HG03175 (cell line): ENCODE data around the gene SPOCK2.
"Not testable (repeated sequence)": the region's sequence is repeated elsewhere in the genome, so short reads cannot be mapped to it uniquely, and the experiment has no call there.

ENCODE experiments used
- ATAC-seq: cut with Tn5 transposase; IDR thresholded peaks from one replicate; pipeline ENCODE4 v1.9.1; 2021; ENCODE audit warnings: mild to moderate bottlenecking, moderate library complexity; ENCODE audit not compliant: unreplicated experiment

SPOCK2 gene

GRCh38 chr10:72108830-72109635 is 20.7 kb upstream of the SPOCK2 start:
- no peak for ATAC-seq

- not testable (repeated sequence) for ATAC-seq
Observed at GRCh38 chr10:72108004-72108370, 19.6 kb upstream of the SPOCK2 start.

DNA sequence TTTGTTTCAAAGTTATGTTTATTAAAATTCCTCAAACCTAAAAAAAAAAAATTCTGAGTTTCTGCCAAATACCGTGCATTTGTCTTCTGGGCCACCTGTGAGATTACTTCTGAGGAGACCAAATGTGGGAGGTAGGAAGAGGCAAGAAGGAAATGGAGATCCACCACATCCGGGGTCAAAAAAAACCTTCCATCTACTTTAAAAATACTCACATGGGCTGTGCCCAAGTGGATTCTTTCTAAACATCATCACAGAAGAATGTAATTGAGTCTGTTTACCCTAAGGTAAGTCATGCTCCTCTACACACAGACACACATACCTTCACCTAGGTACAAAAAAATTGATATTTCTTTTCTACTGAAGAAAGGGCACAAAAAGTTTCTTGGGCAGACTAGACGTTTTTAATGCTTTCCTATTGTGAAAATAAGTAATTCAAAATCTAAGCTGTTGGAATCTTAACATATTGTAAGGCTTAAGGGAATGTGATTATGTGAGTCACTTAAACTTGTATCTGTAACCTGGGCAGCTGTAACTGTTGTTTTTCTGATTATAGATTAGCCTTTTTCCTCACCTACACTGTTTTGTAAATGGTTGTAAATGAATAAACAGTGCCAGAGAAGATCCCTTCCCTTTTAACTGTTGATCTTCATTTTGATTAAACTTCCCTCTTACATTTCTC is 19.1 kb upstream of the SPOCK2 start:
- no peak for ATAC-seq

DNA sequence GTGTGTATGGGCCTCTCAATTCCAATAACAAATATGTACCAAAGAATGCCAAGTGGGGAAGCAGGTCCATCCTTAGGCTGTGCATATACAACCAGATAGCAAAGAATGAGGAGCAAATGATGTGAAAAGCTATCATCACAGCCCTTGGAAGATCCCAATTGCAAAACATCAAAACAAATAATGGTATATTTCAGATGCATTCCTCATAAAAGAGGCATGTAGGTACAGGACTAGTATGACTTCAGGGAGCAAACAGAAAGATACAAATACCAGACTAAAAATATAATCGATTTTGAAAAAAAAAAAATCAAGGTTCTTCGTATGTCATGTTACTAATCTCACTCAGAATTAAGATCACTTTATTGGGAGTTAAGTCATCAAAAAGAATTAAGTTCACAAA is 18.5 kb upstream of the SPOCK2 start:
- no peak for ATAC-seq

GRCh38 chr10:72106154-72106849 is 18.0 kb upstream of the SPOCK2 start:
- ATAC-seq: no peak

DNA sequence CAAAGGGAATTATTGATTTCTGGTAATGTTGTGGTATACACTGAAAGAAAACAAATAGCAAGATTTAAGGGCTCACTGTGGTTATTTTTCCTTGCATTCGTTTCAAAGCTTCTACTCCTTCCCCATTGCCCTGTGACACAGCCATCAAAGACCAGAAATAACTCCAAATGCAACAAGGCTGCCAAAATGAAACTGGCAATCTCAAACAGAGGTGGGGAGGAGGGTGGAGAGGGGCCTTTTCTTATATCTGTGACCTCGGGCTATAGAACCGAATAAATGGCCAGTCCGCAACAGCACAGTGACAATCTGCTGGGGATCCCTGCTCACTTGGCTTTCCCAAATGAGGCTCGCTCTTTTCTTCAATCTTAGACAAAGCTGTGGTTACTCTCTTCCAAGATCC is 17.4 kb upstream of the SPOCK2 start:
- no peak for ATAC-seq

DNA sequence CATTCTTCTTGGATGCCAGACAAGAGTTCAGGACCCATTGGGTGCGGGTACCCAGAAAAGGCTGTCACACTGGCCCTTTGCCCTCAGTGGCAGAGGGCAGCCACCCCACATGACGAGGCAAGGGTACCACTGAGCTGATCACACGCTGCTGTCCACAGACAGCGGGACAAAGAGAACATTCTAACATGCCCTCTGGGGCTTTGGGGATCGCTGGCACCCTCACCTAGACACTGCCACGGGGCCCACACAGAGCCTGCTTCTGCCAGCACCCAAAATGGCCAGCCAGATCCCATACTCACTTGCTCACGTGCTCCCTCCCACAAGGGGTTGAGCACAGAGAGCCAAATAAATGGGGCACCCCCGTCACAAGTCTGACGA is 16.7 kb upstream of the SPOCK2 start:
- ATAC-seq: no peak

DNA sequence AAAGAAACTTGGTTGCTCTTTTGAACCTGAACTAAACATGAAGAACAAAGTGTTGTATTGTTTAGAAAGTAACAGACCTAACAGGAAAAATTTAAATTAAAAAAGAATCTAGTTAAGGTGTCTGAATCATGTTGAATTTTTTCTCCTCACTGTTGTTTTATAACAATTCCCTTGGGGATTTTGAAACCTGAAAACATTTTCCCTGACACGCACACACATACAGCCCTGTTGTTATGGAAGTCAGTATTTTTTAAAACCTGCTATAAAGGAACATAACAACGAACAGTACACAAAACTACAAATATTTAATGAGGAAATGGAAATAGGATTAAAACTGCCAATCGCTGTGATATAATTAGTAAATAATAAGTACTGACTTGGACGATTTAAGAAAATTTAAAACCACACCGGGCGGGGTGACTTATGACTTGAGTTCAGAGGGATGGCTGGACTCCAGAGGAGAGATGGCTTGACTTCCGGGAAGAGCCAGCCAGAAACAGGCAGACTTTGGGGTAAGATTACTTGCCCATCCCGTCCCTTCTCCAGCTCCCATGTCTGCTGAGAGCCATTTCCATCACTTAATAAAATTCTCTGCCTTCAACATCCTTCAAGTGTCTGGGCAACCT is 16.2 kb upstream of the SPOCK2 start:
- ATAC-seq: no peak

GRCh38 chr10:72099600-72099921 is 11.2 kb upstream of the SPOCK2 start:
- ATAC-seq: no peak

- ATAC-seq: no peak
Observed at GRCh38 chr10:72098836-72099599, 10.7 kb upstream of the SPOCK2 start.

DNA sequence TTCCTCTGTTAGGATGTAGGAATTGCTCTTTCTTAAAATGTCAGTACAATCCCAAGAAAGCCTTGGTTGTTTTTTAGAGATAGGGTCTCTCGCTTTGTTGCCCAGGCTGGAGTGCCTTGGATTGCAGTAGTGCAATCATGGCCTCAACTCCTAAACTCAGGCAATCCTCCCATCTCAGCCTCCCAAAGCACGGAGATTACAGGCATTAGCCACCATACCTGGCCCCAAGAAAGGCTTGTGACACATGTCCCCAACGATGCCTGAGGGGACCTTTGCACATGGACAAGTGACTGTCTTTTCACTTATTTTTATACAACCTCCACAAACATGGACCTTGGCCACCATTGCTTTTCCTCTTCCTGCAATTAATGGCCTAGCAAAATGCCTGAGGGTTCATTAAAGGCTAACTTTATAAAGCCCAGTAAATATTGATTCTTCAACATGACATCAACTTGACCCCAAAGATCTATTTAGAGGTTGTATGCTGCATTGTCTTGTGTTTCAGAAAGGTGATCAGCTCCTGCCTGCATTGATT is 10.0 kb upstream of the SPOCK2 start:
- ATAC-seq: no peak

- no peak for ATAC-seq
Observed at GRCh38 chr10:72097448-72098300, 9.3 kb upstream of the SPOCK2 start.

- ATAC-seq: no peak
Observed at GRCh38 chr10:72096115-72097000, 8.0 kb upstream of the SPOCK2 start.

GRCh38 chr10:72095195-72095594 is 6.8 kb upstream of the SPOCK2 start:
- no peak for ATAC-seq

DNA sequence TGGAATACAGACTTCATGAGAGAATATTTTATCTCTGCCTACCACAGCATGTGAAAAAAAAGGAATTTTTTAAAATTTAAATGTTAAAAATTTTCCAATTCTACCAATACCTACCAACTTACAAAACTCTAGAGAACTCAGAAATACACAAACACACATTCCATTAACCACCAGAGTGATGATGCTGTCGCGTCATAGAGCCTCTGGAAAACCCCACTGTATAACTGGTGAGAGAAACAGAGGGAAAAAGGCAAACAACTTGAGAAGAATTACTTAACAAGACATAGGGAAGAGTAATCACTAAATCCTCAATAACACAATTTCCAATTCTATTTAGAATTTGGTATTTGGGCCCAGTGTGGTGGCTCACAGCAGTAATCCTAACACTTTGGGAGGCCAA is 6.2 kb upstream of the SPOCK2 start:
- ATAC-seq: no peak

DNA sequence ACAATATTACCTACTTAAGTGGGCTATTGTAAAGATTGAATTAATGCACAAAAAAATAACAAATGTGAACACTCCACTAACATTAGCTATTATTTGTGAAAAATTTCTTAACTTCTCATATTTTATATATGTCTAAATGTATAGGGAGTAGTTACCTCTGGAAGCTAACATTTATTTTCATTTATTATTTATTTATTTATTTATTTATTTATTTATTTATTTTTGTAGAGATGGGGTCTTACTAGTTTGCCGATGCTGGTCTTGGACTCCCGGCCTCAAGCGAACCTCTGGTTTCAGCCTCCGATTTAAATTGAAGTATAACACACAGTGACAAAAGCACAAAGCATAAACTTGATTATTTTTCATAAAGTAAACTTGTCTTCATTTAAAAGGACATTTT is 5.1 kb upstream of the SPOCK2 start:
- no peak for ATAC-seq

- no peak for ATAC-seq
Observed at GRCh38 chr10:72092987-72093386, 4.6 kb upstream of the SPOCK2 start.

- ATAC-seq: no peak
Observed at GRCh38 chr10:72092171-72092924, 4.0 kb upstream of the SPOCK2 start.
